DMS 273 treated with DMSO at 0.1 percent for 48 hours (cell line): ENCODE results near the gene WDFY2.
"Not testable (repeated sequence)": the region's sequence is repeated elsewhere in the genome, so short reads cannot be mapped to it uniquely, and the experiment has no call there.

Source experiments
- DNase-seq: peaks from one replicate; lab custom pipeline; 2025; lab: John Stamatoyannopoulos, UW

WDFY2 gene

GRCh38 chr13:51632591-51633362, 48.5 kb downstream of the WDFY2 start:
- DNase-seq, result no peak

GRCh38 chr13:51635137-51635878, 51.0 kb downstream of the WDFY2 start:
- DNase-seq, result no peak

DNA sequence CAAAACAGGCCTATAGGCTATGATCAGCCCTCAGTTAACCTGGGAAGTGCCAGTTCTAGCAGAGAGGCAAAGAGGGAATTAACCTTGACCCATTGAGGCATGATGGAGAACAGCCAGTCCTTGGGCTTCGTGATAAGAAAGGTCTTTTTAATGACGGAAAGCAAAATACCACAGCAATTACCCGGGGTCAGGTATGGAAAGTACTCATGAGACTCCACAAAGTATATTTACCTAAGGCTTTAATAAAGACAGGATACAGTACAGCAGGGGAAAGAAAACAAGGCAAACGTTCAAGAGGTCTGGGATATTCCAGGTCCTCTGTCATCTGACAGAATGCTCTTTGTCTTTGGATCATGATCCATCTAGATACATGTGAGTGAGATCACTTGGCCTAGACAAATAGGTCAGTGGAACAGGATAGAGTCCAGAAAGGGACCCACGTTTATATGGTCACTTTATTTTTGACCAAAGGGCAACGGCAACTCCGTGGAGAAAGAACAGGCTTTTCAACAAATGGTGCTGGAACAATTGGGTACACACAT, 52.2 kb downstream of the WDFY2 start:
- DNase-seq, result no peak

GRCh38 chr13:51637852-51638215, 53.6 kb downstream of the WDFY2 start:
- DNase-seq, result no peak

DNA sequence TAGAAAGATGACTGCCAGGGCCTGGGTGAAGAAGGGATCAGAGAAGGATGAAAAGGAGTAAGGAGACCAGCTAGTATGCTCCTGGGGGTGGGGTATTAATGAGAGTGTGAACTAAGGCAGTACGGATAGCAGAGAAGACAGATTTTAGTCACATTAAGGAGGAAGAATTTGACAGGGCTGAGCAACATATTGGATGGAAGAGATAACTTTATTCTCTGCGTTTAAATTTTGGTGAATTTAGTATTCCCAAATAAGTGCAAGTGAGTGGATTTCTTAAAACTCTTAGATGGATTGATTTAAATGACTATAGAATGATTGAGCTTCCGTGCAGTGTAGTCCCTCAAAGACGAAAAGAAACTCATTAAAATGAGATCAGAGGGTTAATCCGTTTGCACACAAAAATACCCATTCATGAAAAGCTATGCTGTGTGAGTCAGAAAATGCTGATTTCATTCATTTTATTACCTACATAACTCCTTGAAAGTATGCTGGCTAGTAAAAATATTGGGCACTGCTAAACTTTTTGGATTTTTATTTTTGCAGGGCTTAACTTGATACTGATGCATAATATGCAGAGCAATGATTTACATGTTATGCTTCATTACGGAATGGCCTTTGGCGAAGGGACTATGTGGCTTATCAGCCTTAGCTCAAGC, 54.1 kb downstream of the WDFY2 start:
- DNase-seq, result no peak

- DNase-seq, result no peak
Measured at GRCh38 chr13:51639171-51639570, 54.9 kb downstream of the WDFY2 start.

DNA sequence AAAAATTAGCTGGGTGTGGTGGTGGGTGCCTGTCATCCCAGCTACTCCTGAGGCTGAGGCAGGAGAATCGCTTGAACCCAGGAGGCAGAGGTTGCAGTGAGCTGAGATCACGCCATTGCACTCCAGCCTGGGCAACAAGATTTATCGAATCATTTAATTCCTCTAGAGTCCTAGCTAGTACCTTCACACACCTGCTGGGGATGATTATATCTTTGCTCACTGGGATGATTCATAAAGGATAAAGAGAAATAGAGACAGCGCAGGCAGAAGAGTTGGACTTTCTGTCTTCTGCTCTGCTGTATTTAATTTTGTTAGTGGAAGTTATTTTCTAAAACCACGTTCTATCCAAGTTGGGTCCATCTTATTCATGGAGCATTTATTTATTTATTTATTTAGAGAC, 56.4 kb downstream of the WDFY2 start:
- not testable (repeated sequence) for DNase-seq

DNA sequence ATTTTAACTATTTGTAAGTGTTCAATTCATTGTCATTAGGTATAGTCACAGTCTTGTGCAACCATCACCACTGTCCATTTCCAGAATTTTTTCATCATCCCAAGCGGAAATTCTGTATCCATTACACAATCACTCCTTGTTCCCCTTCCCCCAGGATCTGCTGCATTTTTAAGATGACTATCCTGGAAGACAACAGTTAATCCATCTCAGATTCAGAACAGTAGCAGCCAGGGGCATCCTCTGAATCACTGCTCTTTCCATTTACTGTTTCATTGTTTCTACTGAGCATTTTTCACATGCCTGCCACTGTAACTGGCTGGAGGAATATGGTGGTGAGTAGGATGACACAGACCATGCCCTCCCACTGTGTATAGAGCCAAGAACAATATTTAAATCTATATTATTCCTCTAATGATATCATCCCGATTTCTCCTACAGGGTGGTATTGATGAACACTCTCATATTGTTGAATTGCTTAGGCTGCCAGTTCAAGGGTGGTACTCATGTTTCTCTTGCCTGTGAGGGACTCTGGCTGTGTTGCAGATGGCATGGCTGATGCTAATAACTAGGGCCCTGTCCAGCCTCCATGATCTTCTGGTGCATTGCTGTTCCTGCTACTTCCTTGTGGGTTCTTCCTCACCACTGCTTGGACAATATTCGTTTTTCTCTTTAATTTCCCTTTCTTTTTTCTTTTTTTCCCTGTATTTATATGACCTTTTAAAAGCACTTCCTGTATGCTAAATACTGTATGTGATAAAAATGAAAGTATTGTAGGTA, 59.0 kb downstream of the WDFY2 start:
- DNase-seq, result no peak

GRCh38 chr13:51643882-51644281, 59.6 kb downstream of the WDFY2 start:
- no peak for DNase-seq

DNA sequence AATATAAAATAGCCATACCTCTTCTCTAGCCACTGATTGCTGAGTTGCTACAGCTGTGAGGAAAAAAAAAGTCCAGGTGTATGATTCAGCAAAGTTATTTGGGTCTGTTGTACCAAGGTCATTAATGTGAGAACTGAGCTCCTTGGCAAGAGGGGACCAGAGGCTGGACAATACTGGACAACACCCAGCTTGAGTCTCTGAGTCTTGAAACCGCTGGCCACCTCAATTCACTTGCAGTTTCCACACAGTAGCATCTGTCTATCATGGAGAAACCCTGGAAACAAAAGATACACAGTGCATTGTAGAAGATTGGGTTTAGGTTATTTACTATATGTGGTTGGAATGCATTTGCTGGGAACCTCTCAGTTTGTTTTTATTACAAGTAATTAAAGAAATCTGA, 60.4 kb downstream of the WDFY2 start:
- DNase-seq, result no peak

GRCh38 chr13:51645154-51645650, 60.9 kb downstream of the WDFY2 start:
- DNase-seq, result no peak

DNA sequence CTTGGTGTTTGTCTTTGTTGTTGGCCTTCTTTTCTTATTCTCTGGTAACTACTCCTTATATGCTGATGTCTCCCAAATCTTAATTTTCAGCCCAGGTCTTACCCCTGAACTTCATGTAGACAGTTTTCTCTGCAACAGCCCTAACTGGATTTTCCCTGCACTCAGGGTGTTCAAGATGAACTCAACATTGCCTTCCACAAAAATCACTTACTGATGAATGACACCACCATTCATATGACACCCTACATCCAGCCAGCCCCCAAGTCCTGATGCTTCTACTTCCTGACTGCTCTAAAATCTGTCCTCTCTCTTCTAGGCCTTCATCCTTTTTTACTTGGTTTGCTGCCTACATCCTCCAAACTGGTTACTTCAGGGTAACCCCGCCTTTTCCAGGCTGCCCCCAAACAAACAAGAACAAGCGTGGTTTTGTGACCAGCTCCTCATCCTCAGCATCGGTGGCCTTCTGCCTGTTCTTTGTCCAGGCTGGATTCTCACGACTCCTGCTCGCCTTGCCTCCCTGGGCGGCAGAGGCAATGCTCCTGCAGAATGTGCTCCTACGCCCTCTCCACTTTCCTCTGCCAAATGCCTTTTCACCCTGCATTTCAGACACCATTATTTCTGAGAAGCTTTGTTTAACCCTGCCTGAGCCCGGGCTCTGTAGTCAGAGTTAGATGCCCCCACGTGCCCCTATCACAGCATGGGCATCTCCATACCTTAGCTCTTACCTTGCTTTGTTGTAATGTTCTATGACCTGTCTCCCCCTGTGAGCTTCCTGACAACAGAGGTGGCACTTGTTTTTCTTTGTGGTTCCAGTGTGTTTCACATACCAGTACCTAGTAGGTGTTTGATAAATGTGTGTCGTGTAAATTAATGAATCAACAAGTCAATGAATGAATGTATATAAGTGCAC, 61.8 kb downstream of the WDFY2 start:
- no peak for DNase-seq

DNA sequence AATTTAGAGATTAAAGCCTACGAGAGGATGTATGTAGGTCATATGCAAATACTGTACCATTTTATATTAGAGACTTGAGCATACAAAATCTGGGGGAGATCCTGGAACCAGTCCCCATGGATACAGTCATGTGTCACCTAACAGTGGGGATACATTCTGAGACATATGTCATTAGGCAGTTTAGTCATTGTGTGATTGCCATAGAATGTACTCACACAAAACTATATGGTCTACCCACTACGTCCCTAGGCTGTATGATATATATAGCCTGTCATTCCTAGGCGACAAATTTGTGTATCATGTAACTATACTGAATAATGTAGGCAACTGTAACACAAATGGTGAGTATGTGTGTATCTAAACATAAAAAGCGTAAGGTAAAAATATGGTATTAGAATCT, 62.8 kb downstream of the WDFY2 start:
- DNase-seq, result no peak

- not testable (repeated sequence) for DNase-seq
Measured at GRCh38 chr13:51652193-51652592, 67.9 kb downstream of the WDFY2 start.

DNA sequence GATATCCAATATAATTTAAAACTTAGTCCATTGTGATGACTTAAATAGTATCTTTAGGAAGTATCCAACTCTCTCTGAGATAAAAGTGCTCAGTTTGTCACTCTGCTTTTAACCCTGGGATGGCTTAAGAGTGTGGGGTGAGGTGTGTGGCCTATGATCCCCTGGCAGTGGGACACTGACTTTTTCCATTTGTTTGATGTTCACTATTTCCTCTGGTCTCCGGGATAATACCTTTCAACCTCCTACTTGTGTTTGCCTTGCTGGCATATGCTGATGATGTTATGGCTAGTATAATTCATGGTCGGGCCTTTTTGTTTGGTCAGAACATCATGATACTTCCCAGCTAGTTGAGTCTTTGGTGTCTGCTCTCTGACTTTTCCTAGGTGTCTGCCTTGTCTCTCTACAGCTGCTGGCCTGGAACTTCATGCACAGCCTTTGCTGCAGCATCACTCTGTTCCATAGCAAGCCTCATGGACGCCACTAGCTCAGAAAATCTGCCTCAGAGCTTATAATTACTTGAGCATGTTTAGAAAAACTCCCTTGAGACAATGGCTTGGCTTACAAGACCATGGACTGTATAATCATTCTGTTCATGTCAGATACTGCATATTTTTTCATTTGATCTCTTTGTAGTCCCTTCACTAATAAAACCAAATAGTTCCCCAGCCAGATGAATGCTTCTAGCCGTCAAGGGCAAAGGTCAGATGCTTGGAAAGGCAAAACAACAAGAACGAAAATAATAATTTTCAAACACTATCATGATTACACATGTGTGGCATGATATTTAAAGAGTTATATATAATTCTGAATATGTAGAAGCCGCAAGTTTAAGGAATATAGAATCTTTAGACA, 75.2 kb downstream of the WDFY2 start:
- DNase-seq, result no peak

DNA sequence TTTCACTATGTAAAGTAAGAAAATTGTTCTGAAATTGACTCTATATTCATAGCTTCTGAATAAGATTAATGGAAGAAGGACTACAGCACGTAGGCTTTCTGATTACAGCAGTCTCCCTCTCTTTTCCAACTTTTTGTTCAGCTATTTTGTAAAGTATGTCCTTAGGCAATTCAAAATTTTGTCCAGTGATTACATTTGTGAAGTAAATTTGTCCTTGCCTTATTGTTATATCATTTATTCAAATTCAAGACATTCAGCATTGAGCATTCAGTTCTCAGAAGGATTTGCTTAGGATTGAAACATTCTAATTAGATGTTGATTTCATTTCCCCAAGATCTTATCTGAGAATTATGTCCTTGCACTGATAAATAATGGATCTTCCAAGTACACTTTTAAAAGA, 76.6 kb downstream of the WDFY2 start:
- no peak for DNase-seq

DNA sequence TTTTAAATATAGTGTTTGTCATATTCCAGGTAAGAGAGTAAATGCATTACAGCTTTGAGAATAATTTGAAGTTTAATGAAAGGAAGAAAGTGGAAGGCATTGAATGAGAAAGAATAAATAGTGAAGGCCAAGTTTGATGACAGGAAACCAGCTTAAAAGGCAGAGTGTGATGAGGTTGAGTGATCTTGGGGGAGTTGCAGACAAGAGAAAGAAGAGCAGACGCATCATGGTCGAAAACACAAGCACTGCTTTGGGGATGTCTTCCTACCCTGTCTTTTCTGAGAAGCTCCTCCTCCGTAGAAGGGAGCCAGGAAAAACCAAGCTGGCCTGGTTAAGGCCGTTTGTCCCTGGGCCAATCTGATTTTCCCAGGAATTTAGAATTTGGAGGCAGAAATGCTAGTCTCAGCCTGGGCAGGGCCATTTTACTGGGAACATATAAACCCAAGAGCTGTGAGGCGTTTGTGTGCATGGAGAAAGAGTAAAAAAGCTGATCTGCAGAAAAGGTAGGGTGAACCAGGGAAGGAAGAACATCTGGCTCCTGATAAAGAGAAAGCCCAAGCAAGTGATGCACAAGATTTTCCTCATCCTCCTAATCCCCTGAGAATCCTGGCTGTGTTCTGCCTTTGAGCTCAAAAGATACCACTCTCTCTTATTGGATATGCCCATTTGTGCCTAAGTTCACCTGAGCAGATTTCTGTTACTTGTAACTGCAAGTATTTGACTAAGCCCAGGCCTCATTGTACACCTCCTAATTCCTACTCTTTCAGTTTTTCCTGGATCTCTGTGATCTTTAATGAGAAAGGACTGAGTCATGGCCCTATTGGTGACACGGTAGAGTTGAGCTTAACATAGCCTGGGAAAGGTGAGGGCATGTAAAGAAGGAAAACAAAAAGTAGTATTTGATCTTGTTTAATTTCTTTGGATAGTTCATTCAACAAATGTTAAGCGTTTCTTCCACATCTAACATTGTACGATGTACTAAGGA, 80.0 kb downstream of the WDFY2 start:
- no peak for DNase-seq

DNA sequence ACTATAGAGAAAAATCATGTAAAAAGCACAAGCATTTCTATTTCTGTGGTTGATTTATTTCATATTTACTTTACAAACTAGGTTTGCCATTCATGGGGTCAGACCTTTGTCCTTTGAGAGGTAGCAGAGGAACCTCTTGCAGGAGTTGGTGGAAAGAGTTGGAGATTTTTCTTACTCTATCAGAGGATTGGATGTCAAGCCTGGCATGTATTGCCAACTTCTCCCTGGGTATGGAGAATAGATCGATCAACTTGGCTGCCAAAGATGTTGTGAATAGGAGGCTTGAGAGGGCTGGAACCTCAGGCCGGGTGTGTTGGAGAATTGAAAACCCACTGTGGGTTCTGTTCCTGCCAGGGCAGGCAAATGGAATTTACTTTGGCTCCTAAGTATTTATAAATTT, 81.2 kb downstream of the WDFY2 start:
- no peak for DNase-seq

- no peak for DNase-seq
Measured at GRCh38 chr13:51666374-51666773, 82.1 kb downstream of the WDFY2 start.
